Fibroblast of skin of back (primary cell): ENCODE results near the gene ECM1.
A peak's percentile ranks its signal among the peaks of the same experiment; 100 is the strongest.

Source experiments
- DNase-seq: peaks from one replicate; pipeline ENCODE4 v3.0.0-alpha.2; 2013

Gene ECM1

GRCh38 chr1:150545486-150546032 is 37.6 kb downstream of the ECM1 start:
- no peak for DNase-seq

GRCh38 chr1:150546294-150546937 is 38.5 kb downstream of the ECM1 start:
- DNase-seq = no peak

- DNase-seq = no peak
These were observed 40.4 kb downstream of the ECM1 start for GRCh38 chr1:150548324-150548631.

GRCh38 chr1:150548632-150549495 is 41.0 kb downstream of the ECM1 start, which contains the start of gene ADAMTSL4:
Gene ADAMTSL4, plus strand, starts transcription at chr1:150549408. Its CDS starts 2,881 bp downstream, at chr1:150552289.
- peak; percentile 72 for DNase-seq

- DNase-seq = no peak
These were observed 41.8 kb downstream of the ECM1 start for GRCh38 chr1:150549496-150550221.

GRCh38 chr1:150550222-150551050 is 42.5 kb downstream of the ECM1 start:
- DNase-seq = no peak

- no peak for DNase-seq
These were observed 43.3 kb downstream of the ECM1 start for GRCh38 chr1:150551051-150551783.

GRCh38 chr1:150551784-150552127 is 43.8 kb downstream of the ECM1 start:
- DNase-seq = no peak

- peak; percentile 76 for DNase-seq
These were observed 44.4 kb downstream of the ECM1 start for GRCh38 chr1:150552128-150552910.

GRCh38 chr1:150552911-150553289 is 45.0 kb downstream of the ECM1 start:
- DNase-seq = no peak

GRCh38 chr1:150553392-150554085 is 45.6 kb downstream of the ECM1 start:
- DNase-seq = no peak

- no peak for DNase-seq
These were observed 46.2 kb downstream of the ECM1 start for GRCh38 chr1:150554086-150554452.

- DNase-seq = no peak
These were observed 47.5 kb downstream of the ECM1 start for GRCh38 chr1:150555198-150555970.

GRCh38 chr1:150555971-150556865 is 48.3 kb downstream of the ECM1 start:
- DNase-seq = no peak

GRCh38 chr1:150557065-150557600 is 49.2 kb downstream of the ECM1 start:
- DNase-seq = no peak

- DNase-seq = no peak
These were observed 49.9 kb downstream of the ECM1 start for GRCh38 chr1:150557813-150558212.

GRCh38 chr1:150558303-150558704 is 50.4 kb downstream of the ECM1 start:
- DNase-seq = no peak
